ENCODE results near the gene CYP11A1. TPM values are rescaled to one million over a fixed set of nuclear protein-coding genes. Genes with fewer than 3 reads are reported as not detected.

The CYP11A1 gene
- total and polyA plus RNA-seq, 10 of the 15 experiments (the other 5 are each of a cell fraction or from before 2014, with no cell fraction given) = 0.11 to 1.2 (median 0.23) TPM; not detected in 5

DNA sequence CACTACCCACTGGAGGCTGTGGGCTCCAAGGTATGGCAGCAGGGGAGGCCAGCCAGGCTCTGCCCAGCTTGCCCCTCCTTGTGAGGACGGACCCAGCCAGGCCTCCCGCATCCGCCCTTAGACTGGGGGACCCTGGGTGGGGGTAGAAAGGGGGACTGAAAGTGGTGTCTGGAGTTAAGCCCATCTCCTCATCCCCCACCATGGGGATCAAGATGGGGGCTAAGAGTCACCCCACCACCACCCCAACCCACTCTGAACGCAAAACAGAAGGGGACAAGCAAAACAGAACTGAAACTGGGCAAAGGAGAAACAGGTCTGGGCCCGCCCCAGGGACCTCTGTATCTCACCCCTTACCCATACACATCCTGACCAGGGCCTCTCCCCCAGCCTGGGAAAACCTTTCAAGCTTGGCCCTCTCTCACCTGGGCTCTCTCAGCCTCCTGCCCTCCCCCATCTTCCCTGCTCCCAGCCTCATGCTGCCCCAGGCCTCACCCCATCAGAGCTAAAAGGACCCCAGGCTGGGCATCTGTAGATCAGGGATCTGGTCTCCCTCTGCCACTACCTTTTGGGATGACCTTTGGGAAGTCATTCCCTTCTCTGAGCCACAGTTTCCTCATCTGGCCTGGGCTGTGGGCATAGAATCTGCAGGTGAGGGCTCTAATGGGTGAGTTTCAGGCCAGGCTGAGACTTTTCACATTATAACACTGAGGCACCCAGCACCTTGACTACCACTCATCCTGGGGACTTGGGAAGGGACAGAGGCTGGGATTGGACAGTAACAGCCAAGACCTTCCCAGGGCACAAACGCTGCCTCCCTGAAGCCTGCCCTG, 30.0 kb upstream of the CYP11A1 start (continued):
- peak; percentile 90 for TF ChIP-seq IRF4 (IDR thresholded peaks at IDR 0.05; ENCODE audit: low read depth, low read length)
- TF ChIP-seq CUX1 (IDR thresholded peaks at IDR 0.05; ENCODE audit: insufficient replicate concordance, low read depth, low read length) = peak; percentile 87
- TF ChIP-seq, protein P1, sequence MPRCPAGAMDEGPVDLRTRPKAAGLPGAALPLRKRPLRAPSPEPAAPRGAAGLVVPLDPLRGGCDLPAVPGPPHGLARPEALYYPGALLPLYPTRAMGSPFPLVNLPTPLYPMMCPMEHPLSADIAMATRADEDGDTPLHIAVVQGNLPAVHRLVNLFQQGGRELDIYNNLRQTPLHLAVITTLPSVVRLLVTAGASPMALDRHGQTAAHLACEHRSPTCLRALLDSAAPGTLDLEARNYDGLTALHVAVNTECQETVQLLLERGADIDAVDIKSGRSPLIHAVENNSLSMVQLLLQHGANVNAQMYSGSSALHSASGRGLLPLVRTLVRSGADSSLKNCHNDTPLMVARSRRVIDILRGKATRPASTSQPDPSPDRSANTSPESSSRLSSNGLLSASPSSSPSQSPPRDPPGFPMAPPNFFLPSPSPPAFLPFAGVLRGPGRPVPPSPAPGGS (IDR thresholded peaks at IDR 0.05; ENCODE audit: borderline replicate concordance, insufficient read depth, low read depth, low read length, poor library complexity, severe bottlenecking) = peak; percentile 97
- no peak for TF ChIP-seq NFYB (IDR thresholded peaks at IDR 0.05; ENCODE audit: insufficient read depth, low read depth, low read length)
- peak; percentile 9; the same call in 1 of the 2 replicates for TF ChIP-seq SMC3 (IDR thresholded peaks at IDR 0.05; ENCODE audit: borderline replicate concordance, low read length)
- TF ChIP-seq RBBP5 (conservative IDR thresholded peaks at IDR 0.05) = no peak
- no peak for TF ChIP-seq ASH2L (IDR thresholded peaks at IDR 0.05; ENCODE audit: borderline replicate concordance, low read depth)
- peak; percentile 78 for TF ChIP-seq SP1 (IDR thresholded peaks at IDR 0.05; ENCODE audit: low read depth, low read length)
- no peak for TF ChIP-seq ZNF217 (IDR thresholded peaks at IDR 0.05)
- no peak for TF ChIP-seq ZNF384 (IDR thresholded peaks at IDR 0.05; ENCODE audit: borderline replicate concordance, low read depth, low read length)
- TF ChIP-seq, protein P2, sequence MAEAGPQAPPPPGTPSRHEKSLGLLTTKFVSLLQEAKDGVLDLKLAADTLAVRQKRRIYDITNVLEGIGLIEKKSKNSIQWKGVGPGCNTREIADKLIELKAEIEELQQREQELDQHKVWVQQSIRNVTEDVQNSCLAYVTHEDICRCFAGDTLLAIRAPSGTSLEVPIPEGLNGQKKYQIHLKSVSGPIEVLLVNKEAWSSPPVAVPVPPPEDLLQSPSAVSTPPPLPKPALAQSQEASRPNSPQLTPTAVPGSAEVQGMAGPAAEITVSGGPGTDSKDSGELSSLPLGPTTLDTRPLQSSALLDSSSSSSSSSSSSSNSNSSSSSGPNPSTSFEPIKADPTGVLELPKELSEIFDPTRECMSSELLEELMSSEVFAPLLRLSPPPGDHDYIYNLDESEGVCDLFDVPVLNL (IDR thresholded peaks at IDR 0.05; ENCODE audit: low read depth, low read length) = no peak
- 0 out of 3 replicates have a peak, but pooled peaks of 1 of the 2 experiments have one; percentile 3 for TF ChIP-seq EGR1 (IDR thresholded peaks at IDR 0.05; ENCODE audit: borderline replicate concordance in 1 of 2, low read depth in 2 of 2, low read length in 2 of 2)
- peak; percentile 84 for TF ChIP-seq ZNF687 (IDR thresholded peaks at IDR 0.05)
- TF ChIP-seq, protein P3, sequence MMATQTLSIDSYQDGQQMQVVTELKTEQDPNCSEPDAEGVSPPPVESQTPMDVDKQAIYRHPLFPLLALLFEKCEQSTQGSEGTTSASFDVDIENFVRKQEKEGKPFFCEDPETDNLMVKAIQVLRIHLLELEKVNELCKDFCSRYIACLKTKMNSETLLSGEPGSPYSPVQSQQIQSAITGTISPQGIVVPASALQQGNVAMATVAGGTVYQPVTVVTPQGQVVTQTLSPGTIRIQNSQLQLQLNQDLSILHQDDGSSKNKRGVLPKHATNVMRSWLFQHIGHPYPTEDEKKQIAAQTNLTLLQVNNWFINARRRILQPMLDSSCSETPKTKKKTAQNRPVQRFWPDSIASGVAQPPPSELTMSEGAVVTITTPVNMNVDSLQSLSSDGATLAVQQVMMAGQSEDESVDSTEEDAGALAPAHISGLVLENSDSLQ (IDR thresholded peaks at IDR 0.05) = no peak
- no peak for TF ChIP-seq SIN3A (IDR thresholded peaks at IDR 0.05; ENCODE audit: low read depth, low read length)
